Activated CD4-positive, alpha-beta T cell treated with anti-CD3 and anti-CD28 coated beads, Interleukin-2, amount 10 ng/mL, durations not matched to agents 24 days and 14 days (primary cell): Measurements from ENCODE around the gene UTS2. TPM values are rescaled to one million over a fixed set of nuclear protein-coding genes. Genes with fewer than 3 reads are reported as not detected.

Experiments used
- DNase-seq: peaks from one replicate; pipeline ENCODE4 v3.0.0; 2022
- H3K27ac Mint-ChIP-seq: one replicate; pipeline ENCODE4 v1.8.0; 2022; ENCODE audit warnings: mild to moderate bottlenecking, mixed read lengths
- H3K27me3 Mint-ChIP-seq: one replicate; pipeline ENCODE4 v1.8.0; 2022; ENCODE audit warnings: mixed read lengths
- H3K36me3 Mint-ChIP-seq: one replicate; pipeline ENCODE4 v1.8.0; 2022; ENCODE audit warnings: low read depth, mild to moderate bottlenecking, mixed read lengths
- H3K4me1 Mint-ChIP-seq: one replicate; pipeline ENCODE4 v1.8.0; 2021; ENCODE audit warnings: mixed read lengths
- H3K4me3 Mint-ChIP-seq: one replicate; pipeline ENCODE4 v1.8.0; 2022; ENCODE audit warnings: mild to moderate bottlenecking, moderate library complexity, mixed read lengths
- H3K9me3 Mint-ChIP-seq: one replicate; pipeline ENCODE4 v1.8.0; 2021; ENCODE audit warnings: mixed read lengths
- intact Hi-C: fragments of 100-400 bp; cut with micrococcal nuclease; formaldehyde crosslinking; loops from one replicate; pipeline ENCODE4 v1.15.1; 2023
- total RNA-seq: library from RNA; stranded (reverse); gene quantifications from 2 replicates; pipeline ENCODE4 v1.2.3, GENCODE V29; 2022

Gene UTS2
- total RNA-seq, 1 donor from 2014 or later: not detected

DNA sequence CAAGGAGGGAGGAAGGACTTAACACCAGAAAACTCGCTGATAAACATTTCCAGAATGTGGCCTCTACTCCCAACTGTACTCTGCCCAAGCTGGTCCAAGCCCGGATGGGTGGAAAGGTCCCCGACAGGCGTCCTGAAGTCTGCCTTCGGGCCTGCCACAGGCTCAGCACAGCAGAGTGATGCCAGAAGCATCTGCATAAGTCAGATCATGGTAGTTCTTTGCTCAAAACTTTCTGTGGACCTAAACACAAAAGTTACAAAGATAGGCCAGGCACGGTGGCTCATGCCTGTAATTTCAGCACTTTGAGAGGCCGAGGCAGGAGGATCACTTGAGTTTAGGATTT is 790 bp upstream of the UTS2 start:
- no peak overlapping the region for H3K27ac Mint-ChIP-seq
- H3K4me3 Mint-ChIP-seq: no peak overlapping the region
- no peak for DNase-seq
- no peaks in the 10 kb centered on the region for H3K36me3 Mint-ChIP-seq
- H3K4me1 Mint-ChIP-seq: peaks cover 3% of the 10 kb centered on the region
- peaks cover 7% of the 10 kb centered on the region for H3K27me3 Mint-ChIP-seq
- intact Hi-C loops: no loop called here
- H3K9me3 Mint-ChIP-seq: no peaks in the 10 kb centered on the region

DNA sequence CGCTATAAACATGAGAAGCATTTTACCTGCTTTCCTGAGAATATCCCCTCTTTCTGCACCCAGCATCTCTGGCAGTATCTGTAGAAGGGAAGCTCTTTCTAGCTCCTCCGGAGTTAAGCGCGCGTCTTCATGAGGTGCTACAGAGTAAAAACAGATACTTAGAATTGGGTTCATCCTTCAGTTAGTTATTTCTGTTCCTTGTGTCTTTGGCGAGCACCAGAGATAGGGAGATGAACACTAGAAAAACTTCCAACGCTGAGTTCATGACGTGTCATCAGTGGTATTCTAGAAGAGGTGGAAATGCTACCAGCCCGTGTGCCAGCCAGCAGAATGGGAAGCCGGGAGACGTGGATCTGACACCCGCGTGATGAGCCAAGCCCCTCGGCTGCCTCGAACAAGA is 2.1 kb downstream of the UTS2 start:
- H3K4me3 Mint-ChIP-seq: no peak overlapping the region
- no peaks in the 10 kb centered on the region for H3K4me1 Mint-ChIP-seq
- no peak for DNase-seq
- intact Hi-C loops: no loop called here
- no peaks in the 10 kb centered on the region for H3K36me3 Mint-ChIP-seq
- no peaks in the 10 kb centered on the region for H3K9me3 Mint-ChIP-seq
- peaks cover 4% of the 10 kb centered on the region for H3K27me3 Mint-ChIP-seq
- no peak overlapping the region for H3K27ac Mint-ChIP-seq

DNA sequence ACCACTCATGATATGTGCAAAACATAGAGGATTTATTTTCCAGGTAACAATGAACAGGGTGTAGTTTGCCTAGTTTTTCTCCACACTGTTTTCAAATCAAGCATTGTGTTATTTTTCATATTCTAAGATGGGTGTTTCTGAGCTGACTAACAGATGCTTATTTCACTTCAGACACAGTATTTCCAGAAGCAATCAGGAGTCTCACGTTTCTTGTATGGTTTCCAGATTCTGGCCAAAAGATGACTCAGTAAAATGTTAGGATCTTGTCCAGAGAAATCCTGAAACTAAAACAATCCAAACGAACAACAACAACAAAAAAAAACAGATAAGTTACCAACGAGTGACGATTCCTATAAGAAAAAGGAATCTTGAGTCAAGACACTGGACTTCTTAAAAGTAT is 5.3 kb downstream of the UTS2 start:
- no peaks in the 10 kb centered on the region for H3K4me1 Mint-ChIP-seq
- DNase-seq: no peak
- no peaks in the 10 kb centered on the region for H3K36me3 Mint-ChIP-seq
- H3K27ac Mint-ChIP-seq: no peak overlapping the region
- H3K4me3 Mint-ChIP-seq: no peak overlapping the region
- H3K9me3 Mint-ChIP-seq: no peaks in the 10 kb centered on the region
- peaks cover 2% of the 10 kb centered on the region for H3K27me3 Mint-ChIP-seq
- intact Hi-C loops: no loop called here

- intact Hi-C loops: no loop called here
- H3K4me1 Mint-ChIP-seq: no peaks in the 10 kb centered on the region
- no peak overlapping the region for H3K27ac Mint-ChIP-seq
- H3K36me3 Mint-ChIP-seq: no peaks in the 10 kb centered on the region
- no peaks in the 10 kb centered on the region for H3K9me3 Mint-ChIP-seq
- H3K4me3 Mint-ChIP-seq: no peak overlapping the region
- no peak for DNase-seq
- H3K27me3 Mint-ChIP-seq: peaks cover 2% of the 10 kb centered on the region
These were observed 6.2 kb downstream of the UTS2 start for GRCh38 chr1:7846656-7847055.

DNA sequence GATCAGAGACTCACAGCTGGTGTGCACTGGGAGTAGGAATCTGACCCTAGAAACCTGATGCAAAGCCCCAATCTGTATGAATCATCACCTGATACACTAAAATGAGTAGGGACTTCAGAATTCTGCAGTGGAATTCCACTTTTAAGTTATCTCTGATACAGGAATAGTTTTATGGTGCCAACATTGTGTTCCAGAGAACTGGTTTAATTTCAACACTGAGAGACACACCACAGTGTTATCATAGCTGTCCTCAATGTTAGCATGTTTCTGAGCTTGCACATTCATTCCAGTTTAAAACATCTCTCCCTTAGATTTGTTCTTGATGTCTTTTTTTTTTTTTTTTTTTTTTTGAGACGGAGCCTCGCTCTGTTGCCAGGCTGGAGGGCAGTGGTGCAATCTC is 7.1 kb downstream of the UTS2 start:
- H3K27me3 Mint-ChIP-seq: no peaks in the 10 kb centered on the region
- no peak overlapping the region for H3K4me3 Mint-ChIP-seq
- peaks cover 2% of the 10 kb centered on the region for H3K36me3 Mint-ChIP-seq

DNA sequence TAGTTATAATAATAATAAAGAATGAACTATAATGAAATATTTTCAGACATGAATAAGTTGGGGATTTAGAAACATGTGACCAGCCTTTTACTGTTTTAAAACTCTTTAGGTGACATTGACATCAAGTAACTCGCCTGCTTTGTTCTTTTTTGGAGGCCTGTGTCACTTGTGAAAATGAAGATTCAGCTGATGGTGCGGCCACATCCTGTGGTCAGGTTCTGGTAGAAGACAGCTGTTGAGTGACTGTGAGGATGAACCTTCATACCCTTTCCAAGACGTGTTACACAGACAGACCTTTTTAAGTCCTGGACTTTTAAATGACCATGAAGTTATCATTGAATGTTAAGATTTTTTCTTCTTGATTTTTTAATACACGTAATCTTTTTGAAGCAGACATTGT is 10.3 kb downstream of the UTS2 start:
- DNase-seq: no peak
- no peaks in the 10 kb centered on the region for H3K4me1 Mint-ChIP-seq
- no peaks in the 10 kb centered on the region for H3K27me3 Mint-ChIP-seq
- H3K4me3 Mint-ChIP-seq: no peak overlapping the region
- peaks cover 10% of the 10 kb centered on the region for H3K9me3 Mint-ChIP-seq
- intact Hi-C loops: no loop called here
- H3K36me3 Mint-ChIP-seq: peaks cover 24% of the 10 kb centered on the region
- no peak overlapping the region for H3K27ac Mint-ChIP-seq

More for the DNA sequence above, 7.1 kb downstream of the UTS2 start:
- no peaks in the 10 kb centered on the region for H3K4me1 Mint-ChIP-seq
- DNase-seq: no peak
- H3K27ac Mint-ChIP-seq: no peak overlapping the region
- peaks cover 2% of the 10 kb centered on the region for H3K9me3 Mint-ChIP-seq
- intact Hi-C loops: no loop called here

DNA sequence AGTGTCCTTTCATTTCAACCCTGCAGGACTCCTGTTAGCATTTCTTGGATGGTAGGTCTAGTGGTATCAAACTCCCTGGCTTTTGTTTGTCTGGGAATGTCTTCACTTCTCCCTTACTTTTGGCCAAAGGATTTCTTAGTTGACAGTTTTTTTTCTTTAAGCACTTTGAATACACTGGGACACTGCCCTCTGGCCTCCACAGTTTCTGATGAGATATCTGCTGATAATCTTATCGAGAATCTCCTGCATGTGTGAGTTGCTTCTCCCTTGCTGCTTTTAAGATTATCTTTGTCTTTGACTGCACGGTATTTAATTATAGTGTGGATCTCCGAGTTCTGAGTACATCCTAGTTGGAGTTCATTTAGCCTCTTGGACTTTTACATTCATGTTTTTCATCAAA is 13.3 kb downstream of the UTS2 start:
- intact Hi-C loops: no loop called here
- no peaks in the 10 kb centered on the region for H3K27me3 Mint-ChIP-seq
- no peak overlapping the region for H3K4me3 Mint-ChIP-seq
- H3K4me1 Mint-ChIP-seq: no peaks in the 10 kb centered on the region
- H3K9me3 Mint-ChIP-seq: peaks cover 10% of the 10 kb centered on the region
- H3K36me3 Mint-ChIP-seq: peaks cover 36% of the 10 kb centered on the region
- H3K27ac Mint-ChIP-seq: no peak overlapping the region
- no peak for DNase-seq

GRCh38 chr1:7838714-7839113 is 14.2 kb downstream of the UTS2 start:
- no peak for DNase-seq
- H3K4me1 Mint-ChIP-seq: no peaks in the 10 kb centered on the region
- no peak overlapping the region for H3K4me3 Mint-ChIP-seq
- H3K27me3 Mint-ChIP-seq: no peaks in the 10 kb centered on the region
- peaks cover 10% of the 10 kb centered on the region for H3K9me3 Mint-ChIP-seq
- H3K36me3 Mint-ChIP-seq: peaks cover 36% of the 10 kb centered on the region
- intact Hi-C loops: no loop called here
- no peak overlapping the region for H3K27ac Mint-ChIP-seq

DNA sequence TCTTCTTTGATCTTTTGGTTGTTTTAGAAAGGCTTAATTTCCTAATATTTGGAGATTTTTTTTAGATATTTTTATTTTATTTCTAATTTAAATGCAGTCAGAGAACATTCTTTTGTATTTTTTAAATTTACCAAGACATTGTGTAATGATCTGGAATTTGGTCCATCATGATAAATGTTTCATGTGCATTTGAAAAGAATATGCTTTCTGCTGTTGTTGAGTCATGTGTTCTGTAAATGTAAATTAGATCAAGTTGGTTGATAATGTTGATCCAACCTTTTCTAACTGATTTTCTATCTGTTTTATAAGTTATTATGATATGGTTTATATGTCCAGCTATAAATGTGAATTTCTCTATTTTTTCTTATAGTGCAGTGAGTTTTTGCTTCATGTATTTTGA is 19.8 kb downstream of the UTS2 start:
- H3K27me3 Mint-ChIP-seq: no peaks in the 10 kb centered on the region
- H3K9me3 Mint-ChIP-seq: no peaks in the 10 kb centered on the region
- DNase-seq: no peak
- intact Hi-C loops: no loop called here
- peaks cover 4% of the 10 kb centered on the region for H3K4me1 Mint-ChIP-seq
- no peak overlapping the region for H3K27ac Mint-ChIP-seq
- no peak overlapping the region for H3K4me3 Mint-ChIP-seq
- H3K36me3 Mint-ChIP-seq: peaks cover 21% of the 10 kb centered on the region

DNA sequence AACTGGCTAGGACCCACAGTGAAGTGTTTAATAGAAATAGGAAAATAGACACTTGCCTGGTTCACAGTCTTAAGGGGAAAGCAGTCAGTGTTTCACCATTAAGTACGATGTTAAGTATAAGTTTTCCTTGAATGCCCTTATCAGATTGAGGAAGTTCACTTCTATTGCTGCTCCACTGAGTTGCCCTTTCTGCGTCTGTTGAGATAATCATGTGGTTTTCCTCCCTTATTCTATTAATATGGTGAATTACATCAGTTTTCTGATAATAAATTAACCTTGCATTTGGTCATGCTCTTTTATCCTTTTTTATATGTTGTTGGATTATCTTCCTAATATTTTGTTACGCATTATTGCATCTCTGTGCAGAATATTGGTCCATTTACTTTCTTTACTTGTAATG is 21.4 kb downstream of the UTS2 start:
- no peaks in the 10 kb centered on the region for H3K27me3 Mint-ChIP-seq
- H3K4me1 Mint-ChIP-seq: peaks cover 4% of the 10 kb centered on the region
- intact Hi-C loops: no loop called here
- H3K4me3 Mint-ChIP-seq: no peak overlapping the region
- DNase-seq: no peak
- H3K9me3 Mint-ChIP-seq: no peaks in the 10 kb centered on the region
- H3K36me3 Mint-ChIP-seq: peaks cover 17% of the 10 kb centered on the region
- H3K27ac Mint-ChIP-seq: no peak overlapping the region

GRCh38 chr1:7827126-7827955 is 25.5 kb downstream of the UTS2 start:
- peak; percentile 84 for DNase-seq
- H3K9me3 Mint-ChIP-seq: no peaks in the 10 kb centered on the region
- no peaks in the 10 kb centered on the region for H3K27me3 Mint-ChIP-seq
- H3K4me1 Mint-ChIP-seq: peaks cover 5% of the 10 kb centered on the region
- intact Hi-C loops: no loop called here
- H3K4me3 Mint-ChIP-seq: peak overlapping the region; percentile 95
- H3K36me3 Mint-ChIP-seq: peaks cover 11% of the 10 kb centered on the region
- H3K27ac Mint-ChIP-seq: peak overlapping the region; percentile 96

- peaks cover 5% of the 10 kb centered on the region for H3K4me1 Mint-ChIP-seq
- H3K9me3 Mint-ChIP-seq: no peaks in the 10 kb centered on the region
- peak overlapping the region; percentile 95 for H3K4me3 Mint-ChIP-seq
- no peaks in the 10 kb centered on the region for H3K27me3 Mint-ChIP-seq
- no peak for DNase-seq
- intact Hi-C loops: no loop called here
- H3K36me3 Mint-ChIP-seq: peaks cover 11% of the 10 kb centered on the region
- H3K27ac Mint-ChIP-seq: no peak overlapping the region
These were observed 26.5 kb downstream of the UTS2 start for GRCh38 chr1:7826363-7826762.

GRCh38 chr1:7824701-7825100 is 28.2 kb downstream of the UTS2 start:
- no peaks in the 10 kb centered on the region for H3K27me3 Mint-ChIP-seq
- H3K4me1 Mint-ChIP-seq: peaks cover 5% of the 10 kb centered on the region
- no peak for DNase-seq
- H3K27ac Mint-ChIP-seq: no peak overlapping the region
- H3K4me3 Mint-ChIP-seq: no peak overlapping the region
- intact Hi-C loops: no loop called here
- no peaks in the 10 kb centered on the region for H3K9me3 Mint-ChIP-seq
- peaks cover 5% of the 10 kb centered on the region for H3K36me3 Mint-ChIP-seq

DNA sequence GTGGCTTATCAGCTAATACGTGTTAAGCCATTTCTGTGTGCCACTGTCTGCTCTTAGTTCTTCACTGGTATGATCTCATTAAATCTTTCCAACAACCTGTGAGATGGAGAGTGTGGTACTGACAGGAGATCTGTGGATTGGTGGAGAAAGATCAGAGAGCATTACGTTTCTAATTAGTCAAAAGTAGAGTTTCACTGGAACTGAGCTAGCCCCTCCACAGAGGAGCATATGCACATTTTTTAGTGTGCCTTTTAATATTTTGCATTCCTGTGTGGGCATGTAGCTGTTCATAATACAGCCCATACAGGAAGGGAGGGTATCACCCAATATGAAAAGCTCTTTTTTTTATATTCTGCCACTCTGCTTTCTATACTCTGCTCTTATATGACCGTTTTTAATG is 31.6 kb downstream of the UTS2 start:
- Mint-ChIP-seq H3K27me3 (no peaks in the 10 kb centered on the region), H3K4me1 (peaks cover under 1% of the 10 kb centered on the region), H3K36me3 (no peaks in the 10 kb centered on the region), H3K9me3 (no peaks in the 10 kb centered on the region), H3K27ac (no peak overlapping the region), H3K4me3 (no peak overlapping the region)
- intact Hi-C loops: no loop called here
- no peak for DNase-seq
